ENCODE data around the gene KCNK2.

KCNK2 gene

DNA sequence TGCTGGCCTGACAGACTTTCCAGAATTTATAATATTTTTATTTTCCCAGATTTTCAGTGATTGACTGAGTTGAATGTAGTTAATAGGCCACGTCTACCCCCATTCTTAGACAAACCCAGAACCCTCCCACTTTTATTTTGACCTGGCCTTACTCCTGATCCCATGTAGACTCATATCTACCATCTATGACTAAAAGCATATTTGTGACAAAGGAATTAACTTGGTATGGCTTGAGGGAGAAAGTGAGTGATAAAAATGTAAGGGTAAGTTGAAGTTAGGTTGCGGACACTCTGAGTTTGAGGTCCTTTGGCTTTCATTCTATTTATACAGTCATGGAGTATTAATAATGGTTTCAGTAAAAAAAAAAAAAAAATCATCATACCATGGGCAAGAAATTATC is 168.4 kb downstream of the KCNK2 start:
- DNase-seq (ENCODE audit: low read depth in 4 of 4, low spot score in 1 of 4): no peak

DNA sequence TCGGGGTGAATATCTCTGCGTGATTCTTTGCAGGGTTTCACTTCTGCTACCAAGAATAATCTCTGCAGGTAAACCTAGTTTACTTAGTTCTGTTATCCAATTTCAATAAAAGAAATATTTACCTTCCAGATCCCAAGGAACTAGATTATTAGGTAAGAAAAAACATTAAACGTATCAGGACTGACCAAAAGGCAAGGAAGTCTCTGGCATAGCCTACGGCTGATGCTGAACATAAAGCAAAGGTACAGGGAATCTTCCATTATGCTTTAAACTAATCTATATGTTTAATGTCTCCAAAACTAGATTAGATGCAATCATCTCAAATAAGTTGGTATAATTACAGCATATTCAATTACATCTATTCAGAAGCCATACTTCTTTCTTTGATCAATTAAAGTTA is 168.9 kb downstream of the KCNK2 start:
- DNase-seq (ENCODE audit: low read depth in 4 of 4, low spot score in 1 of 4): no peak

DNA sequence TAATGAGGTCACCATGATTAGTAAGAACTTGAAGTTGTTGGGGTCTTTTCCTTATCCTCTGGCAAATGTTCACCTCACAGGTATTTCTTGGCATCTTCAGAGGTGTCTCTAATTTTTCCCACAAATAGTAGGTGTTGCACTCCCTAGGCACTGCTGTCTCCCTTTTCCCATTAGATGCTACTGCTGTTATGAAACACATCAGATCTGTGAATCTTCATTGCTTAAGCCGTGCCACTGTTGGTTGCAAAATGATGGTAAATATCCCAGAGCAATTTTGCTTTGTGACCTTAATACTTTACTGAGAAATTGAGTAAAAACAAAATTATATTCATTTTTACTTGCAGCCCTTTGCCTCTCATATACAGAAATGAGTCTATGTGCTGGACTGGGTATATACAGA is 169.6 kb downstream of the KCNK2 start:
- DNase-seq (ENCODE audit: low read depth in 4 of 4, low spot score in 1 of 4): no peak

- no peak for DNase-seq (ENCODE audit: low read depth in 4 of 4, low spot score in 1 of 4)
Measured at GRCh38 chr1:215256936-215257679, 174.6 kb downstream of the KCNK2 start.

DNA sequence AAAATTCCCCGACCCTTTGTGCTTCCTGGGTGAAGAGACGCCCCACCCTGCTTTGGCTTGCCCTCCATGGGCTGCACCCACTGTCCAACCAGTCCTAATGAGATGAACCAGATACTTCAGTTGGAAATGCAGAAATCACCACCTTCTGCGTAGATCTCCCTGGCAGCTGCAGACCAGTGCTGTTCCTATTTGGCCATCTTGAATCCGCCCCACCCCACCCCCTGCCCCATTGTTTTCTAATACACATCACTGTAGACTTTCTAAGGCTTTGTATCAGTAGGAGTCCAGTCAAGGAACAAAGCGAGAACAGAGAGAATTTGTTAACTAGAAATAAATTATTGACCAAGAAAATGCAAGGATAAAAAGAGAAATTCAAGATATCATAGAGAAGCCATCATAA is 178.2 kb downstream of the KCNK2 start:
- no peak for DNase-seq (ENCODE audit: low read depth in 4 of 4, low spot score in 1 of 4)

- no peak for DNase-seq (ENCODE audit: low read depth in 4 of 4, low spot score in 1 of 4)
Measured at GRCh38 chr1:215262106-215262505, 179.6 kb downstream of the KCNK2 start.

DNA sequence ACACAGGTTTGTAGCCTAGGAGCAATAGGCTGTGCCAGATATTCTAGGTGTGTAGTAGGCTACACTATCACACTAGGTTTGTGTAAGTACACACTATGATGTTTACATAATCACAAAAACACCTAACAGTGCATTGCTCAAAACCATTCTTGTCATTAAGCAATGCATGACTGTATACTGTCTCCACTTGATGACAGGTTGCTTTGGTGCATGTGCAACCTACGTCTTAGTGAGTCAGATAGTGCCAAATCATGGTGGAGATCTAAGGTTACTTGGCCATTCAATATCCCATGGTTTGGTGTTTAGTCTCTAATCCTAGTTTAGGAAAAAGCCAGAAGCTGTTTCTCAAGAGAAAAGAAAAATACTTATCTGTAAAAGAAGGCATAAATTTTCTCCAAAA is 181.1 kb downstream of the KCNK2 start:
- DNase-seq (ENCODE audit: low read depth in 4 of 4, low spot score in 1 of 4): no peak

GRCh38 chr1:215264649-215265048 is 182.1 kb downstream of the KCNK2 start:
- DNase-seq (ENCODE audit: low read depth in 4 of 4, low spot score in 1 of 4): no peak

DNA sequence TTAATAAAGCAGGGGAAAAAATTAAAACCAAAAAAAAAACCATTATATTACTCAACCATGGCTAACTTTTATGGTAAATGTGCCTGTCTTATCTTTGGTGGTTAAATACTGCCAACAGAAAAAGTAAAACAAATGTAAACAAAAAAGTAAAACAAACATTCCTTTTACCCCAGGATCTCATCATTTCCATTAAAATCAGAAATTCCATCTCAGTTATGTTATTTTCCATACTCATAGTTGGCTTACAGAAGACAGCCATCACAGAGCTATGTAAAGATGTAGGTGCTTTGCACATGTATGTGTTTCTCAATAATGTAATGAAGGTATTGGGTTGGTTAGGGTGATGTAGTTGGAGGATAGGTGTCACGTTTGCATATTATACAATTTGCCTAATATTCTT is 185.0 kb downstream of the KCNK2 start:
- DNase-seq (ENCODE audit: low read depth in 4 of 4, low spot score in 1 of 4): no peak

GRCh38 chr1:215269955-215270354 is 187.4 kb downstream of the KCNK2 start:
- DNase-seq (ENCODE audit: low read depth in 4 of 4, low spot score in 1 of 4): no peak

DNA sequence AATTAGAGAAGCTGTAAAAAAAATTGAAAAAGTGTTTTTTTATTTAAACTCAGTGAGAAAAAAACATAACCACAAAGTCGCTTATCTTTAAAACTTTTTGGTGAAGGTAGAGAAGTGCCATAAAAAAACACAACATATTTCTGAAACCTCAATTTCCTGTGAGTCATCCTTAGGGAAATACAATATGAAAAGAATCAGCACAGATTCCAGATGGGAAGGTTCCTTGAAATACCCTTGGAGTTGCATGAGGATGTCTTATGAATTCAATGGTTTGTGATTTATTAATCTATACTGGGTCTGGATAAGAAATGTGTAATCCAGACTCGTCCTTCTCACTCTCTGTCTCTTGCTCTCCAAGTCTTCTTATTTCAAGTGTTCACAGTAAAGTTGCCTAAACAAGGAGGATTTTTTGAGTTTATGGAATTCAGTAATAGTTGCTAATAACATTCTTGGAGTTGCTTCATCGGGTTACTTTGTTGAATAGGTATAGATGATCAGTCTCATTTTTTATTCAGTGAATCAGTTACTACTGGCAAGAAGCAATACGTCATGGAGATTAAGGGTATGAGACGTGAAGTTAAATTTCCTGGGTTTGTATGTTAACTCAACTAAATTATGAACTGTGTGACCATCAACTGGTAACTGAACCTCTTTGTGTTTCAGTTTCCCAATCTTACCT is 191.4 kb downstream of the KCNK2 start:
- DNase-seq (ENCODE audit: low read depth in 4 of 4, low spot score in 1 of 4): no peak

GRCh38 chr1:215276582-215276981 is 194.0 kb downstream of the KCNK2 start:
- no peak for DNase-seq (ENCODE audit: low read depth in 4 of 4, low spot score in 1 of 4)

- no peak for DNase-seq (ENCODE audit: low read depth in 4 of 4, low spot score in 1 of 4)
Measured at GRCh38 chr1:215277532-215277931, 195.0 kb downstream of the KCNK2 start.

- DNase-seq (ENCODE audit: low read depth in 4 of 4, low spot score in 1 of 4): no peak
Measured at GRCh38 chr1:215279682-215280081, 197.1 kb downstream of the KCNK2 start.

DNA sequence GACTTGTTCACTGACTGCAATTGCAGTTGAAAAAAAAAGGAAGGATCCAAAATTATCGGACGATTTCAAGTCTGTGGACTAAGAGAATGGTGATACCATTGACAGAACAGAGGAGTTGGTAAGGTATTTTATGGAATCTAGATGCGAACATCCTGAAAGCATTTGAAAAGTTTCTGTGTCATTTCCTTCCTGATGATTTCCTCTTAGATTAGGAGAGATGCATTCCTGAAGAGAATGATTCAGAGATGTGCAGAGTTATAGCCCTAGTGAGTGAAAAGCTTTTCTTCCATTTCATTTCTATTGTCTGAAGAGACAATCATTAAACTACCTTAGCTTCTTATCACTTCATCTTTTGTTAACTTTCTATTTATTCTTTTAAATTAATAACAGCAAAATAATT is 200.0 kb downstream of the KCNK2 start:
- DNase-seq (ENCODE audit: low read depth in 4 of 4, low spot score in 1 of 4): no peak

- DNase-seq (ENCODE audit: low read depth in 4 of 4, low spot score in 1 of 4): no peak
Measured at GRCh38 chr1:215285013-215285800, 202.7 kb downstream of the KCNK2 start.
